ENCODE results near the gene CDH13.

GRCh38 chr16:83404261-83404660 is 777.5 kb downstream of the CDH13 start:
- no peak for TF ChIP-seq CTCF (IDR thresholded peaks at IDR 0.05)
- TF ChIP-seq POLR2A (IDR thresholded peaks at IDR 0.05): no peak

All from body of pancreas (tissue), 4 donors.